IMR-90 (cell line): ENCODE data around the gene DGKE. TPM values are rescaled to one million over a fixed set of nuclear protein-coding genes. Genes with fewer than 3 reads are reported as not detected.

ENCODE experiments used
- ATAC-seq: fragments of 200-7000 bp; cut with Tn5 transposase; 2 replicates; pipeline ENCODE4 v1.9.1; 2020; ENCODE audit warnings: low read depth, mild to moderate bottlenecking, moderate library complexity
- BruUV-seq: library from RNA; stranded (reverse); fragments of 400-500 nt; replicated peaks from 2 replicates; lab custom pipeline; 2021; lab: Mats Ljungman, UMichigan
- CTCF ChIA-PET: fragments of 300-600 bp; formaldehyde crosslinking; extraction: SDS; loops from one replicate; lab custom pipeline; 2021; ENCODE audit warnings: antibody characterized with exemption; lab: Yijun Ruan, JAX
- POLR2A ChIA-PET: fragments of 300-600 bp; sonication (Branson Sonifier 250); formaldehyde crosslinking; loops from one replicate; lab custom pipeline; 2022; ENCODE audit warnings: antibody characterized with exemption; ENCODE audit not compliant: unreplicated experiment; lab: Charles Lee
- DNase-seq: peaks from one replicate; pipeline ENCODE4 v3.0.0; 2013
- H2AFZ ChIP-seq: replicated peaks from 2 replicates; pipeline ENCODE3; 2013; ENCODE audit warnings: low read length, mild to moderate bottlenecking; ENCODE audit not compliant: poor library complexity
- H2AK5ac ChIP-seq: 2 replicates; pipeline ENCODE4 v1.6.1; 2013; ENCODE audit warnings: low read depth, low read length, inconsistent platforms
- H2AK9ac ChIP-seq: replicated peaks from 2 replicates; pipeline ENCODE3; 2013; ENCODE audit warnings: mild to moderate bottlenecking, low read depth, low read length, moderate library complexity; ENCODE audit not compliant: poor library complexity
- H2BK120ac ChIP-seq: 2 replicates; pipeline ENCODE4 v1.6.1; 2013; ENCODE audit warnings: low read depth, low read length, inconsistent platforms
- H2BK15ac ChIP-seq: 3 replicates; pipeline ENCODE4 v1.6.1; 2013; ENCODE audit warnings: low read depth, low read length, inconsistent platforms
- H2BK20ac ChIP-seq: 2 replicates; pipeline ENCODE4 v1.6.1; 2013; ENCODE audit warnings: low read depth, mild to moderate bottlenecking, inconsistent platforms, low read length, moderate library complexity
- H2BK5ac ChIP-seq: 2 replicates; pipeline ENCODE4 v1.6.1; 2013; ENCODE audit warnings: mild to moderate bottlenecking, low read depth, low read length, inconsistent platforms; ENCODE audit not compliant: poor library complexity, severe bottlenecking
- H3K14ac ChIP-seq: replicated peaks from 2 replicates; pipeline ENCODE4 v1.6.1; 2013; ENCODE audit warnings: low read depth, low read length, inconsistent platforms
- H3K18ac ChIP-seq: 2 replicates; pipeline ENCODE4 v1.6.1; 2013; ENCODE audit warnings: low read depth, low read length, control low read depth
- H3K23ac ChIP-seq: 2 replicates; pipeline ENCODE4 v1.6.1; 2013; ENCODE audit warnings: low read depth, low read length, inconsistent platforms
- H3K27ac ChIP-seq: 2 replicates; pipeline ENCODE4 v1.5.1; 2013; ENCODE audit warnings: mild to moderate bottlenecking, control low read depth, low read length; ENCODE audit not compliant: insufficient read depth
- H3K27me3 ChIP-seq: 2 replicates; pipeline ENCODE4 v1.6.1; 2013; ENCODE audit warnings: low read length; ENCODE audit not compliant: control insufficient read depth, insufficient read depth
- H3K36me3 ChIP-seq: 2 replicates; pipeline ENCODE4 v1.6.1; 2013; ENCODE audit warnings: low read length, mixed read lengths; ENCODE audit not compliant: control insufficient read depth, insufficient read depth
- H3K4ac ChIP-seq: 2 replicates; pipeline ENCODE4 v1.6.1; 2013; ENCODE audit warnings: low read depth, low read length, inconsistent platforms
- H3K4me1 ChIP-seq: 2 replicates; pipeline ENCODE4 v1.6.1; 2013; ENCODE audit warnings: low read length, mixed read lengths; ENCODE audit not compliant: control insufficient read depth, insufficient read depth
- H3K4me2 ChIP-seq: 2 replicates; pipeline ENCODE4 v1.6.1; 2013; ENCODE audit warnings: low read depth, mild to moderate bottlenecking, control low read depth, low read length, moderate library complexity
- H3K4me3 ChIP-seq: 2 replicates; pipeline ENCODE4 v1.5.1; 2013; ENCODE audit warnings: low read depth, mild to moderate bottlenecking, control low read depth, low read length, moderate library complexity; ENCODE audit not compliant: insufficient read depth
- H3K56ac ChIP-seq: 2 replicates; pipeline ENCODE4 v1.6.1; 2013; ENCODE audit warnings: low read length, inconsistent platforms; ENCODE audit not compliant: insufficient read depth; ENCODE audit errors: extremely low read depth
- H3K79me1 ChIP-seq, 2 experiments: 2 replicates each; pipeline ENCODE4 v1.6.1; 2013; ENCODE audit warnings: low read length in 2 of 2, inconsistent platforms in 1 of 2, low read depth in 1 of 2
- H3K9ac ChIP-seq: 2 replicates; pipeline ENCODE4 v1.6.1; 2013; ENCODE audit warnings: low read depth, low read length, control low read depth
- H3K9me1 ChIP-seq: 2 replicates; pipeline ENCODE4 v1.6.1; 2013; ENCODE audit warnings: low read length, inconsistent platforms; ENCODE audit not compliant: insufficient read depth
- H3K9me3 ChIP-seq: 2 replicates; pipeline ENCODE4 v1.6.1; 2013; ENCODE audit warnings: low read length; ENCODE audit not compliant: control insufficient read depth, insufficient read depth
- H4K20me1 ChIP-seq: 2 replicates; pipeline ENCODE4 v1.6.1; 2013; ENCODE audit warnings: low read length, inconsistent platforms; ENCODE audit not compliant: insufficient read depth
- H4K5ac ChIP-seq: 2 replicates; pipeline ENCODE4 v1.6.1; 2013; ENCODE audit warnings: mild to moderate bottlenecking, low read depth, low read length, control low read depth
- H4K8ac ChIP-seq, 2 experiments: 2 replicates each; pipeline ENCODE4 v1.6.1; 2013; ENCODE audit warnings: low read depth in 2 of 2, low read length in 2 of 2, control low read depth in 1 of 2, inconsistent platforms in 1 of 2
- H4K91ac ChIP-seq: 2 replicates; pipeline ENCODE4 v1.6.1; 2013; ENCODE audit warnings: low read depth, low read length, inconsistent platforms; ENCODE audit not compliant: insufficient read depth
- BHLHE40 ChIP-seq: fragments of 150-350 bp; IDR thresholded peaks from 2 replicates; pipeline ENCODE4 v1.6.1; 2016; ENCODE audit warnings: mild to moderate bottlenecking, low read depth, low read length
- CEBPB ChIP-seq: IDR thresholded peaks from 2 replicates; pipeline ENCODE4 v1.6.1; 2012; ENCODE audit warnings: low read depth, low read length, improper control_type of control experiment
- CHD1 ChIP-seq: IDR thresholded peaks from 2 replicates; pipeline ENCODE4 v1.6.1; 2012; ENCODE audit warnings: low read depth, low read length, improper control_type of control experiment
- ELK1 ChIP-seq: fragments of 150-350 bp; IDR thresholded peaks from 2 replicates; pipeline ENCODE4 v1.6.1; 2016; ENCODE audit warnings: low read depth, mild to moderate bottlenecking, low read length, moderate library complexity, borderline replicate concordance
- FOS ChIP-seq: fragments of 150-350 bp; IDR thresholded peaks from 2 replicates; pipeline ENCODE4 v1.6.1; 2016; ENCODE audit warnings: low read depth, low read length
- MAFK ChIP-seq: IDR thresholded peaks from 2 replicates; pipeline ENCODE4 v1.6.1; 2012; ENCODE audit warnings: low read depth, low read length, improper control_type of control experiment
- MAZ ChIP-seq: IDR thresholded peaks from 2 replicates; pipeline ENCODE4 v1.6.1; 2012; ENCODE audit warnings: low read depth, mild to moderate bottlenecking, low read length, improper control_type of control experiment, moderate library complexity, borderline replicate concordance
- MXI1 ChIP-seq: IDR thresholded peaks from 2 replicates; pipeline ENCODE4 v1.6.1; 2012; ENCODE audit warnings: low read depth, mild to moderate bottlenecking, low read length, moderate library complexity, borderline replicate concordance
- NFE2L2 ChIP-seq: fragments of 150-350 bp; IDR thresholded peaks from 2 replicates; pipeline ENCODE4 v1.6.1; 2016; ENCODE audit warnings: low read depth, mild to moderate bottlenecking, low read length
- POLR2A ChIP-seq: IDR thresholded peaks from 2 replicates; pipeline ENCODE4 v1.6.1; 2012; ENCODE audit warnings: mild to moderate bottlenecking, low read depth, low read length
- RAD21 ChIP-seq: IDR thresholded peaks from 2 replicates; pipeline ENCODE4 v1.6.1; 2012; ENCODE audit warnings: low read length, improper control_type of control experiment
- RCOR1 ChIP-seq: IDR thresholded peaks from 2 replicates; pipeline ENCODE4 v1.6.1; 2012; ENCODE audit warnings: mild to moderate bottlenecking, low read length, improper control_type of control experiment; ENCODE audit not compliant: insufficient replicate concordance
- RFX5 ChIP-seq: IDR thresholded peaks from 2 replicates; pipeline ENCODE4 v1.8.0; 2012; ENCODE audit warnings: low read depth, mild to moderate bottlenecking, low read length, moderate library complexity
- SMC3 ChIP-seq: fragments of 150-350 bp; IDR thresholded peaks from 2 replicates; pipeline ENCODE4 v1.6.1; 2016; ENCODE audit warnings: low read depth, mild to moderate bottlenecking, antibody characterized with exemption, low read length, moderate library complexity
- USF2 ChIP-seq: fragments of 150-350 bp; IDR thresholded peaks from 2 replicates; pipeline ENCODE4 v1.6.1; 2017; ENCODE audit warnings: mild to moderate bottlenecking, antibody characterized with exemption, low read length, low read depth
- WGBS, 2 experiments: methylation state at CpG; one replicate each; pipeline versions ENCODE4 v1.1.5 to v1.1.7; 2013; ENCODE audit warnings: missing lambda C conversion rate in 2 of 2; ENCODE audit not compliant: insufficient read length in 1 of 2; ENCODE audit errors: extremely low coverage in 2 of 2; 5-methylcytosine and 5-hydroxymethylcytosine counted together
- dilution Hi-C: fragments of 300-500 bp; cut with HindIII; formaldehyde crosslinking; loops from one replicate; pipeline ENCODE4 v1.14.3; 2018; ENCODE audit warnings: low sequenced_read_pairs; ENCODE audit not compliant: unreplicated experiment
- in situ Hi-C: fragments of 300-500 bp; cut with MboI; formaldehyde crosslinking; loops from 3 replicates; pipeline ENCODE4 v1.14.3; 2019; ENCODE audit warnings: low sequenced_read_pairs, inconsistent platforms, mixed read lengths
- intact Hi-C: fragments of 100-400 bp; cut with micrococcal nuclease; formaldehyde crosslinking; loops from 2 replicates; pipeline ENCODE4 v1.10.0; 2022
- polyA plus RNA-seq, 3 experiments: library from polyadenylated mRNA; depleted of rRNA; stranded (reverse); fragments of >200 nt; gene quantifications; 2 replicates each; pipeline ENCODE4 v1.2.3, GENCODE V29; 2012; ENCODE audit warnings: low replicate concordance in 1 of 3
- total RNA-seq: library from RNA; depleted of rRNA; stranded (reverse); fragments of >200 nt; gene quantifications from 2 replicates; pipeline ENCODE4 v1.2.3, GENCODE V29; 2012

The DGKE gene
- total and polyA plus RNA-seq, 2 of the 4 experiments (the other 2 are of a cell fraction): 3.9 to 5.0 TPM

- no peak overlapping the region for H3K9ac ChIP-seq
- H2BK5ac ChIP-seq: no peak overlapping the region
- H3K14ac ChIP-seq: no peak overlapping the region
- H3K4me1 ChIP-seq: no peaks in the 10 kb centered on the region
- 0 out of 2 replicates have a peak, but pooled peaks cover 3% of the 10 kb centered on the region for H4K20me1 ChIP-seq
- ChIA-PET POLR2A (no interaction called here), CTCF (interaction anchor here (0.6 to 0.7 kb wide), 2 partner anchors 9 to 1960 kb away, joined by 6 to 8 read pairs; no protein-coding TSS in a partner anchor)
- no peak overlapping the region for H4K91ac ChIP-seq
- H3K27ac ChIP-seq: no peak overlapping the region
- WGBS, 2 experiments: no CpG with 5 or more reads among the region's 3 CpGs
- in situ Hi-C loops: no loop called here
- no peak overlapping the region for H3K56ac ChIP-seq
- no peak overlapping the region for H3K4me2 ChIP-seq
- H3K4me3 ChIP-seq: no peak overlapping the region
- no peak overlapping the region for H2AFZ ChIP-seq
- no peak overlapping the region for H3K18ac ChIP-seq
- intact Hi-C loops: no loop called here
- H3K79me1 ChIP-seq: peaks cover 13 to 14% of the 10 kb centered on the region in 2 experiments
- no peaks in the 10 kb centered on the region for H3K27me3 ChIP-seq
- H3K9me3 ChIP-seq: no peaks in the 10 kb centered on the region
- H2BK15ac ChIP-seq: no peak overlapping the region
- no peak overlapping the region for H2AK5ac ChIP-seq
- H4K5ac ChIP-seq: no peak overlapping the region
- H3K23ac ChIP-seq: no peak overlapping the region
- ATAC-seq (no peak), DNase-seq (no peak)
- H4K8ac ChIP-seq: no peak overlapping the region
- no TSS peak for BruUV-seq
- H2BK20ac ChIP-seq: no peak overlapping the region
- H2AK9ac ChIP-seq: no peak overlapping the region
- no peak overlapping the region for H3K4ac ChIP-seq
- H2BK120ac ChIP-seq: no peak overlapping the region
- peaks cover 67% of the 10 kb centered on the region for H3K36me3 ChIP-seq
- H3K9me1 ChIP-seq: peaks cover 10% of the 10 kb centered on the region; the same call in 1 of the 2 replicates
- dilution Hi-C loops: no loop called here
- TF ChIP-seq NFE2L2 (no peak), USF2 (no peak), RAD21 (no peak), RFX5 (no peak), SMC3 (no peak), BHLHE40 (no peak), MXI1 (no peak), FOS (no peak), RCOR1 (no peak), CEBPB (no peak), POLR2A (no peak), CHD1 (no peak), ELK1 (no peak), MAZ (no peak), MAFK (no peak)
These were observed 62.4 kb downstream of the DGKE start for GRCh38 chr17:56896217-56896967.
